OCI-LY3 (cell line): ENCODE results near the gene SPPL3.

Experiments used
- CTCF ChIP-seq: fragments of 200-600, 300-600 bp; sonication (generic); IDR thresholded peaks from 2 replicates; pipeline ENCODE4 v1.5.1; 2014; ENCODE audit warnings: antibody characterized with exemption, low read length, low read depth
- EZH2phosphoT487 ChIP-seq: fragments of 200-600 bp; shearing (Covaris generic); IDR thresholded peaks from 2 replicates; pipeline ENCODE4 v1.6.1; 2018; ENCODE audit warnings: antibody characterized with exemption, mixed run types, low read depth

DNA sequence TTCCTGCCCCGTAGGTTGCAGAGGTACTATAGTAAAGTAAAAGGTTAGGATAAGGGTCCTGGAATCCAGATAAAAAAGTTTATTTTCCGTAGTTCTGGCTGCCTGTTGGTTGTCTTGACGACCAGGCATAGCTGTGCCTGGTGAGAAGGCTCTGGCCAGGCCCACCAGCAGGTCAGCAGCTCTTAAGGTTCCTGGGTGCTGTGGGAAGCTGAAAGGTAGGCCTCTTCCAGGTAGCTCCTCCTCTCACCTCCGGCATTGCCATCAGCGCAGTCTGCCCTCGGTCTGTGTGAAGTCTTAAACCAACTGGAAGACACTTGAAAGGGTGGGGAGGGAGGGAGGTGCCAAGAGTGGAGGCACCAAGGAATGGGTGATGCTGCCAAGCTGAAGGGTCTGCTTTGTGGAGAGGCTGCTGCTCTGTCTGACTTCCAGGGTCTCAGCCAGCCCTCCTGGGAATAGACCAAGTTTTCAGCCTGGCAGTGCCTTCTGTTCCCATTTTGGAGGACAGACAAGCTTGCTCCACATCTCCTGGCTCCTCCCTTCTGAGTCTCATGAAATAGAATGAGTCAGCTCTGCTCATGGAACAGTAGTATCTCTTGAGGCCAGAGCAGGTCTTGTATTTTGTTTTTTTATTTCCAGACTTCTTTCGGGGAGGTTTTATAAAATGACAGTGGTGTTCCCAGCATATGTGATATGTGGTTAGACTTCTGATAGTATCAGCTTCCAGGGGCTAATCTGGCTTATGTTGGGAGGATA is 183.7 kb downstream of the SPPL3 start:
- no peak for TF ChIP-seq CTCF
- no peak for TF ChIP-seq EZH2phosphoT487
